K562 (cell line): Measurements from ENCODE around the gene GUK1. TPM values are rescaled to one million over a fixed set of nuclear protein-coding genes. Genes with fewer than 3 reads are reported as not detected.
A peak's percentile ranks its signal among the peaks of the same experiment; 100 is the strongest.

Experiments
- BCLAF1 ChIP-seq, 2 experiments: fragments of 450-650 bp in 1 of 2; IDR thresholded peaks; 2 replicates each; pipeline ENCODE4 v1.6.1; 2011 to 2017; ENCODE audit warnings: low read depth in 2 of 2, antibody characterized with exemption in 1 of 2, borderline replicate concordance in 1 of 2, low read length in 1 of 2, mild to moderate bottlenecking in 1 of 2, mixed read lengths in 1 of 2; ENCODE audit not compliant: control insufficient read depth in 1 of 2
- L3MBTL2 ChIP-seq: fragments of 450-650 bp; IDR thresholded peaks from 2 replicates; pipeline ENCODE4 v1.6.1; 2016; ENCODE audit warnings: mild to moderate bottlenecking, moderate library complexity
- MBD2 ChIP-seq: sonication (generic); IDR thresholded peaks from 2 replicates; pipeline ENCODE4 v1.6.1; 2016; ENCODE audit warnings: low read depth, borderline replicate concordance
- NFXL1 ChIP-seq: fragments of 450-650 bp; formaldehyde crosslinking; IDR thresholded peaks from 2 replicates; pipeline ENCODE4 v1.4.0; 2021; ENCODE audit warnings: mild to moderate bottlenecking
- PBX2 ChIP-seq, 2 experiments: IDR thresholded peaks in 1 of 2; conservative IDR thresholded peaks in 1 of 2; 2 replicates each; pipeline ENCODE4 v1.6.1; 2016; ENCODE audit warnings: low read depth in 2 of 2, mild to moderate bottlenecking in 1 of 2, missing compliant biosample characterization in 1 of 2, missing genetic modification characterization in 1 of 2, moderate library complexity in 1 of 2
- SNRNP70 ChIP-seq: fragments of 200-400 bp; formaldehyde crosslinking; optimal IDR thresholded peaks from 2 replicates; pipeline ENCODE3; 2017; ENCODE audit warnings: low read depth, low read length
- STAG1 ChIP-seq: sonication (generic); formaldehyde crosslinking; IDR thresholded peaks from 2 replicates; pipeline ENCODE4 v1.5.0; 2020; ENCODE audit warnings: missing genetic modification reagents, borderline replicate concordance
- SUPT5H ChIP-seq: fragments of 450-650 bp; IDR thresholded peaks from 2 replicates; pipeline ENCODE4 v1.6.1; 2016
- ZFX ChIP-seq: sonication (generic); formaldehyde crosslinking; IDR thresholded peaks from 2 replicates; pipeline ENCODE4 v1.8.0; 2022; ENCODE audit warnings: mild to moderate bottlenecking, missing genetic modification reagents, moderate library complexity
- ZNF239 ChIP-seq: fragments of 250-450 bp; sonication (Bioruptor Pico); IDR thresholded peaks from 2 replicates; pipeline ENCODE4 v1.4.0; 2020; ENCODE audit warnings: mild to moderate bottlenecking
- polyA plus RNA-seq, 8 experiments: library from polyadenylated mRNA; depleted of rRNA in 4 of 8; stranded (reverse) in 5 of 8; unstranded in 3 of 8; fragments of >200 nt; fragmentation: Nextera tagmentation in 2 of 8; fragmentation: Illumina TruSeq in 1 of 8; extraction: Ambion mirVana in 2 of 8; extraction: Trizol in 1 of 8; gene quantifications; 2 replicates each; pipeline versions ENCODE4 v1.2.1 to v1.2.3, GENCODE V29; 2011 to 2014; ENCODE audit warnings: inconsistent platforms in 1 of 8, missing spikeins in 1 of 8
- total RNA-seq, 7 experiments: library from RNA; depleted of rRNA in 6 of 7; stranded (reverse); fragments of >200 nt in 6 of 7; fragmentation: Illumina TruSeq in 2 of 7; extraction: Trizol in 2 of 7; gene quantifications; 2 replicates each; pipeline versions ENCODE4 v1.2.1 to v1.2.3, GENCODE V29; 2011 to 2021; ENCODE audit warnings: low replicate concordance in 1 of 7
- TF ChIP-seq, protein P1 (sequence below), 2 experiments: fragments of 150-350 bp in 1 of 2; IDR thresholded peaks; 2 replicates each; pipeline ENCODE4 v1.6.1; 2012 to 2016; ENCODE audit warnings: low read depth in 2 of 2, low read length in 2 of 2, mild to moderate bottlenecking in 1 of 2, moderate library complexity in 1 of 2
- TF ChIP-seq, protein P2 (sequence below): fragments of 250-450 bp; sonication (Bioruptor Pico); IDR thresholded peaks from 2 replicates; pipeline ENCODE4 v1.8.0; 2021; ENCODE audit warnings: mild to moderate bottlenecking, moderate library complexity
- TF ChIP-seq, protein P3 (sequence below): sonication (generic); formaldehyde crosslinking; IDR thresholded peaks from 2 replicates; pipeline ENCODE4 v1.8.0; 2022; ENCODE audit warnings: mild to moderate bottlenecking, low read depth, missing genetic modification reagents

Gene GUK1
- total and polyA plus RNA-seq, 9 of the 15 experiments (the other 6 are each of a cell fraction or from before 2014, with no cell fraction given), result 7.0 to 331 (median 132) TPM

DNA sequence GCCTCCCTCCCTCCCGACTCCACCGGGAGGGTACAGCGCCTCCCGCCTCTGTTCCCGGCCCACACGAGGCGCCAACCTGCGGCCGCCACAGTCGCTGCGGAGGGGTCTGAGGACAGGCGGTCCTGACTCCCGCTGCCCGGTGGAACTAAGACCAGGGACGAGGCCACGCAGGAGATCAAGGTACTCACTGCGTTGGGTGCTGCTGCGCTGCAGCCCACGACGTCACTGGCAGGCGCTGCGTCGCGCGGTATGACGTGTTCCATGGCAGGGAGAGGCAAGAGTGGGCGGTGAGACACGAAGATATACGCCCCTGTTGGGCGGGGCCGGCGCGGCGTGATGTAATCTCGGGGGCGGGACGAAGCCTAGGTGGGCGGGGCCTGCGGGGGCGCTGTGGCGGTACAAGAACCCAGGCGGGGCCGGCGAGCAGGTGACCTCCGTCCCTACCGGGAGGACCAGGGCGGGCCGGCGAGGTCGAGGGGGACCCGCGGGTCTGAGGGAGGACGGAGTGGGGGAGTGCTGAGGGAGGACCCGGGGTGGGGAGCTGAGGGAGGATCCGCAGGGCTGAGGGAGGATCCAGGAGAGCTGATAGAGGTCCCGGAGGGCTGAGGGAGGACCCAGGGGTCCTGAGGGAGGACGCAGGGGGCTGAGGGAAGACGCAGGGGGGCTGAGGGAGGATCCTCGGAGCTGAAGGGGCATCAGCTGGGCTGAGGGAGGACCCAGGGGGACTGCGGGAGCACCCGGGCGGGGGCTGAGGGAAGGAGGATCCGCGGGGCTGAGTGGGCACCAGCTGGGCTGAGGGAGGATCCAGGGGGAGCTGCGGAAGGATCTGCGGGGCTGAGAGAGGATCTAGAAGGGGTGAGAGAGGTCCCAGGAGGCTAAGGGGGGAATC, 30.8 kb upstream of the GUK1 start, which contains the start of gene MRPL55 (continued):
- TF ChIP-seq, protein P1, sequence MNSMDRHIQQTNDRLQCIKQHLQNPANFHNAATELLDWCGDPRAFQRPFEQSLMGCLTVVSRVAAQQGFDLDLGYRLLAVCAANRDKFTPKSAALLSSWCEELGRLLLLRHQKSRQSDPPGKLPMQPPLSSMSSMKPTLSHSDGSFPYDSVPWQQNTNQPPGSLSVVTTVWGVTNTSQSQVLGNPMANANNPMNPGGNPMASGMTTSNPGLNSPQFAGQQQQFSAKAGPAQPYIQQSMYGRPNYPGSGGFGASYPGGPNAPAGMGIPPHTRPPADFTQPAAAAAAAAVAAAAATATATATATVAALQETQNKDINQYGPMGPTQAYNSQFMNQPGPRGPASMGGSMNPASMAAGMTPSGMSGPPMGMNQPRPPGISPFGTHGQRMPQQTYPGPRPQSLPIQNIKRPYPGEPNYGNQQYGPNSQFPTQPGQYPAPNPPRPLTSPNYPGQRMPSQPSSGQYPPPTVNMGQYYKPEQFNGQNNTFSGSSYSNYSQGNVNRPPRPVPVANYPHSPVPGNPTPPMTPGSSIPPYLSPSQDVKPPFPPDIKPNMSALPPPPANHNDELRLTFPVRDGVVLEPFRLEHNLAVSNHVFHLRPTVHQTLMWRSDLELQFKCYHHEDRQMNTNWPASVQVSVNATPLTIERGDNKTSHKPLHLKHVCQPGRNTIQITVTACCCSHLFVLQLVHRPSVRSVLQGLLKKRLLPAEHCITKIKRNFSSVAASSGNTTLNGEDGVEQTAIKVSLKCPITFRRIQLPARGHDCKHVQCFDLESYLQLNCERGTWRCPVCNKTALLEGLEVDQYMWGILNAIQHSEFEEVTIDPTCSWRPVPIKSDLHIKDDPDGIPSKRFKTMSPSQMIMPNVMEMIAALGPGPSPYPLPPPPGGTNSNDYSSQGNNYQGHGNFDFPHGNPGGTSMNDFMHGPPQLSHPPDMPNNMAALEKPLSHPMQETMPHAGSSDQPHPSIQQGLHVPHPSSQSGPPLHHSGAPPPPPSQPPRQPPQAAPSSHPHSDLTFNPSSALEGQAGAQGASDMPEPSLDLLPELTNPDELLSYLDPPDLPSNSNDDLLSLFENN (IDR thresholded peaks at IDR 0.05; ENCODE audit: low read depth in 2 of 2, low read length in 2 of 2), result no peak
- peak; percentile 96 for TF ChIP-seq SUPT5H
- no peak for TF ChIP-seq BCLAF1 (IDR thresholded peaks at IDR 0.05; ENCODE audit: borderline replicate concordance in 1 of 2, control insufficient read depth in 1 of 2, low read depth in 2 of 2, low read length in 1 of 2)
- TF ChIP-seq, protein P2, sequence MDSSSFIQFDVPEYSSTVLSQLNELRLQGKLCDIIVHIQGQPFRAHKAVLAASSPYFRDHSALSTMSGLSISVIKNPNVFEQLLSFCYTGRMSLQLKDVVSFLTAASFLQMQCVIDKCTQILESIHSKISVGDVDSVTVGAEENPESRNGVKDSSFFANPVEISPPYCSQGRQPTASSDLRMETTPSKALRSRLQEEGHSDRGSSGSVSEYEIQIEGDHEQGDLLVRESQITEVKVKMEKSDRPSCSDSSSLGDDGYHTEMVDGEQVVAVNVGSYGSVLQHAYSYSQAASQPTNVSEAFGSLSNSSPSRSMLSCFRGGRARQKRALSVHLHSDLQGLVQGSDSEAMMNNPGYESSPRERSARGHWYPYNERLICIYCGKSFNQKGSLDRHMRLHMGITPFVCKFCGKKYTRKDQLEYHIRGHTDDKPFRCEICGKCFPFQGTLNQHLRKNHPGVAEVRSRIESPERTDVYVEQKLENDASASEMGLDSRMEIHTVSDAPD (CRISPR knock-in tag), result no peak
- no peak for TF ChIP-seq L3MBTL2
- TF ChIP-seq ZFX (CRISPR knock-in tag), result peak; percentile 76
- TF ChIP-seq ZNF239 (CRISPR knock-in tag), result no peak
- TF ChIP-seq, protein P3, sequence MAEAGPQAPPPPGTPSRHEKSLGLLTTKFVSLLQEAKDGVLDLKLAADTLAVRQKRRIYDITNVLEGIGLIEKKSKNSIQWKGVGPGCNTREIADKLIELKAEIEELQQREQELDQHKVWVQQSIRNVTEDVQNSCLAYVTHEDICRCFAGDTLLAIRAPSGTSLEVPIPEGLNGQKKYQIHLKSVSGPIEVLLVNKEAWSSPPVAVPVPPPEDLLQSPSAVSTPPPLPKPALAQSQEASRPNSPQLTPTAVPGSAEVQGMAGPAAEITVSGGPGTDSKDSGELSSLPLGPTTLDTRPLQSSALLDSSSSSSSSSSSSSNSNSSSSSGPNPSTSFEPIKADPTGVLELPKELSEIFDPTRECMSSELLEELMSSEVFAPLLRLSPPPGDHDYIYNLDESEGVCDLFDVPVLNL, result peak; percentile 72; the same call in 1 of the 2 replicates
- TF ChIP-seq PBX2 (CRISPR knock-in tag; IDR thresholded peaks at IDR 0.05; ENCODE audit: low read depth), result no peak
- TF ChIP-seq PBX2 (tag; conservative IDR thresholded peaks at IDR 0.05; ENCODE audit: low read depth), result no peak
- 0 out of 2 replicates have a peak, but pooled peaks have one; percentile 12 for TF ChIP-seq STAG1 (CRISPR knock-in tag)
- no peak for TF ChIP-seq NFXL1 (CRISPR knock-in tag)
- TF ChIP-seq SNRNP70, result no peak
- TF ChIP-seq MBD2, result peak; percentile 91
